GM23338 (cell line): ENCODE data around the gene UNC45A. TPM values are rescaled to one million over a fixed set of nuclear protein-coding genes. Genes with fewer than 3 reads are reported as not detected.
A peak's percentile ranks its signal among the peaks of the same experiment; 100 is the strongest.

Experiments used
- ATAC-seq: fragments of 200-7000 bp; cut with Tn5 transposase; 3 replicates; pipeline ENCODE4 v1.9.1; 2020
- DNase-seq: peaks from one replicate; pipeline ENCODE4 v3.0.0-alpha.2; 2015; ENCODE audit warnings: low spot score
- H2AFZ ChIP-seq: fragments of 200-600 bp; sonication (generic); 2 replicates; pipeline ENCODE4 v1.8.0; 2016; ENCODE audit warnings: antibody characterized with exemption, mild to moderate bottlenecking, moderate library complexity
- H3F3A ChIP-seq: fragments of 200-600 bp; sonication (generic); replicated peaks from 2 replicates; pipeline ENCODE4 v1.8.0; 2017; ENCODE audit warnings: antibody characterized with exemption, mixed run types, low read depth
- H3K27ac ChIP-seq: fragments of 200-600 bp; sonication (generic); 2 replicates; pipeline ENCODE4 v1.6.1; 2016; ENCODE audit warnings: low read depth
- H3K27me3 ChIP-seq: fragments of 200-600 bp; sonication (generic); 2 replicates; pipeline ENCODE4 v1.8.0; 2016; ENCODE audit warnings: mild to moderate bottlenecking, mixed run types, moderate library complexity; ENCODE audit not compliant: insufficient read depth
- H3K36me3 ChIP-seq: fragments of 200-600 bp; sonication (generic); 2 replicates; pipeline ENCODE4 v1.8.0; 2016; ENCODE audit warnings: mild to moderate bottlenecking; ENCODE audit not compliant: insufficient read depth
- H3K4me1 ChIP-seq: fragments of 200-600 bp; sonication (generic); 2 replicates; pipeline ENCODE4 v1.8.0; 2016; ENCODE audit warnings: mild to moderate bottlenecking, moderate library complexity; ENCODE audit not compliant: insufficient read depth
- H3K4me2 ChIP-seq: fragments of 200-600 bp; sonication (generic); 2 replicates; pipeline ENCODE4 v1.7.1; 2017; ENCODE audit warnings: mixed run types
- H3K4me3 ChIP-seq: fragments of 200-600 bp; sonication (generic); 2 replicates; pipeline ENCODE4 v1.6.1; 2016; ENCODE audit warnings: mixed run types
- H3K79me2 ChIP-seq: fragments of 200-600 bp; sonication (generic); replicated peaks from 2 replicates; pipeline ENCODE4 v1.8.0; 2017; ENCODE audit warnings: mild to moderate bottlenecking; ENCODE audit not compliant: insufficient read depth
- H3K9me2 ChIP-seq: fragments of 200-600 bp; sonication (generic); 2 replicates; pipeline ENCODE4 v1.8.0; 2017; ENCODE audit not compliant: insufficient read depth
- H4K20me1 ChIP-seq: fragments of 200-600 bp; sonication (generic); replicated peaks from 2 replicates; pipeline ENCODE4 v1.8.0; 2017; ENCODE audit warnings: mild to moderate bottlenecking; ENCODE audit not compliant: insufficient read depth
- H3K27ac Mint-ChIP-seq: 2 replicates; pipeline ENCODE4 v1.8.0; 2020; ENCODE audit warnings: inconsistent platforms, mild to moderate bottlenecking, moderate library complexity, mixed read lengths
- H3K27me3 Mint-ChIP-seq: 3 replicates; pipeline ENCODE4 v1.8.0; 2022; ENCODE audit warnings: low read depth, mild to moderate bottlenecking, moderate library complexity, mixed read lengths, inconsistent platforms; ENCODE audit not compliant: insufficient read depth, poor library complexity
- H3K36me3 Mint-ChIP-seq: 3 replicates; pipeline ENCODE4 v1.8.0; 2021; ENCODE audit warnings: low read depth, mild to moderate bottlenecking, inconsistent platforms, moderate library complexity, mixed read lengths
- H3K4me1 Mint-ChIP-seq: 3 replicates; pipeline ENCODE4 v1.8.0; 2020; ENCODE audit warnings: mild to moderate bottlenecking, inconsistent platforms, mixed read lengths
- H3K4me3 Mint-ChIP-seq: 3 replicates; pipeline ENCODE4 v1.8.0; 2021; ENCODE audit warnings: moderate library complexity, mild to moderate bottlenecking, inconsistent platforms, mixed read lengths
- H3K9me3 Mint-ChIP-seq: 3 replicates; pipeline ENCODE4 v1.8.0; 2020; ENCODE audit warnings: moderate library complexity, mild to moderate bottlenecking, inconsistent platforms, mixed read lengths
- CREB1 ChIP-seq: fragments of 250-450 bp; sonication (Bioruptor Pico); IDR thresholded peaks from 2 replicates; pipeline ENCODE4 v1.5.0; 2020; ENCODE audit warnings: low read depth, mild to moderate bottlenecking, moderate library complexity
- EZH2 ChIP-seq: fragments of 200-600 bp; sonication (generic); IDR thresholded peaks from one replicate; pipeline ENCODE4 v1.8.0; 2017; ENCODE audit warnings: antibody characterized with exemption, mild to moderate bottlenecking, low read depth; ENCODE audit not compliant: unreplicated experiment
- EZH2phosphoT487 ChIP-seq: fragments of 200-600 bp; sonication (generic); IDR thresholded peaks from one replicate; pipeline ENCODE4 v1.8.1; 2018; ENCODE audit warnings: antibody characterized with exemption; ENCODE audit not compliant: unreplicated experiment
- JUNB ChIP-seq: IDR thresholded peaks from one replicate; pipeline ENCODE4 v1.6.1; 2016; ENCODE audit warnings: antibody characterized with exemption; ENCODE audit not compliant: unreplicated experiment
- POLR2AphosphoS5 ChIP-seq: IDR thresholded peaks from 2 replicates; pipeline ENCODE4 v1.6.1; 2016; ENCODE audit warnings: antibody characterized with exemption, low read depth
- STAT1 ChIP-seq: IDR thresholded peaks from one replicate; pipeline ENCODE4 v1.6.1; 2016; ENCODE audit warnings: antibody characterized with exemption; ENCODE audit not compliant: unreplicated experiment
- ZNF114 ChIP-seq: fragments of 250-450 bp; sonication (Bioruptor Pico); IDR thresholded peaks from 2 replicates; pipeline ENCODE4 v1.5.0; 2020; ENCODE audit warnings: mild to moderate bottlenecking, moderate library complexity
- ZNF331 ChIP-seq: fragments of 250-450 bp; sonication (Bioruptor Pico); IDR thresholded peaks from 2 replicates; pipeline ENCODE4 v1.5.0; 2020; ENCODE audit warnings: low read depth, mild to moderate bottlenecking, moderate library complexity
- polyA plus RNA-seq: library from polyadenylated mRNA; unstranded; fragments of >200 nt; fragmentation: Nextera tagmentation; extraction: Ambion mirVana; gene quantifications from 2 replicates; pipeline ENCODE4 v1.2.1, GENCODE V29; 2016
- total RNA-seq: library from RNA; depleted of rRNA; stranded (reverse); fragments of >200 nt; shearing (Covaris generic); gene quantifications from 2 replicates; pipeline ENCODE4 v1.2.3, GENCODE V29; 2014
- TF ChIP-seq, protein P1 (sequence below), 2 experiments: fragments of 200-600 bp in 1 of 2; sonication (generic) in 1 of 2; conservative IDR thresholded peaks; 2 replicates each; pipeline versions ENCODE4 v1.5.1 to v1.6.1; 2016 to 2017; ENCODE audit warnings: antibody characterized with exemption in 2 of 2, low read depth in 2 of 2, mild to moderate bottlenecking in 2 of 2, moderate library complexity in 1 of 2
- TF ChIP-seq, protein P2 (sequence below): IDR thresholded peaks from 2 replicates; pipeline ENCODE4 v1.6.1; 2016; ENCODE audit warnings: antibody characterized with exemption

UNC45A gene
- total and polyA plus RNA-seq, 2 experiments from 2014 or later: 40.2 to 86.8 TPM

DNA sequence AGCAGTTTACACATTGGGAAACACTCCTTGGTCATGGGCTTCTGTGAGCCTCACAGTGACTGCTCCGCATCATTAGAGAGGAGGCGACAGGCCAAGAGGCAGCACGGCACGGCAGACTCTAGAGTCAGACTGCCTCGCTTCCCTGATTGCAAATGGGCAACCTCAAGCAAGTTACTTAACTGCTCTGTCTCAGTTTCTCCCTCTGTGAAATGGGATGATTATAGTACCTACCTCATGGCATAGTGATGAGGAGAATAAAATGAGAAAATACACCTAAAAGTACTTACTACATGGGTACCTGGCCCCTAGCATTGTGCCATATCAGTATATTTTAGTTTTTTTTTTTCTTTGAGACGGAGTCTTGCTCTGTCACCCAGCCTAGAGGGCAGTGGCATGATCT, 15.6 kb downstream of the UNC45A start (continued):
- TF ChIP-seq, protein P1, sequence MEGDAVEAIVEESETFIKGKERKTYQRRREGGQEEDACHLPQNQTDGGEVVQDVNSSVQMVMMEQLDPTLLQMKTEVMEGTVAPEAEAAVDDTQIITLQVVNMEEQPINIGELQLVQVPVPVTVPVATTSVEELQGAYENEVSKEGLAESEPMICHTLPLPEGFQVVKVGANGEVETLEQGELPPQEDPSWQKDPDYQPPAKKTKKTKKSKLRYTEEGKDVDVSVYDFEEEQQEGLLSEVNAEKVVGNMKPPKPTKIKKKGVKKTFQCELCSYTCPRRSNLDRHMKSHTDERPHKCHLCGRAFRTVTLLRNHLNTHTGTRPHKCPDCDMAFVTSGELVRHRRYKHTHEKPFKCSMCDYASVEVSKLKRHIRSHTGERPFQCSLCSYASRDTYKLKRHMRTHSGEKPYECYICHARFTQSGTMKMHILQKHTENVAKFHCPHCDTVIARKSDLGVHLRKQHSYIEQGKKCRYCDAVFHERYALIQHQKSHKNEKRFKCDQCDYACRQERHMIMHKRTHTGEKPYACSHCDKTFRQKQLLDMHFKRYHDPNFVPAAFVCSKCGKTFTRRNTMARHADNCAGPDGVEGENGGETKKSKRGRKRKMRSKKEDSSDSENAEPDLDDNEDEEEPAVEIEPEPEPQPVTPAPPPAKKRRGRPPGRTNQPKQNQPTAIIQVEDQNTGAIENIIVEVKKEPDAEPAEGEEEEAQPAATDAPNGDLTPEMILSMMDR (conservative IDR thresholded peaks at IDR 0.05; ENCODE audit: low read depth in 2 of 2): no peak
- TF ChIP-seq ZNF331 (CRISPR knock-in tag): no peak
- TF ChIP-seq CREB1 (CRISPR knock-in tag): no peak

DNA sequence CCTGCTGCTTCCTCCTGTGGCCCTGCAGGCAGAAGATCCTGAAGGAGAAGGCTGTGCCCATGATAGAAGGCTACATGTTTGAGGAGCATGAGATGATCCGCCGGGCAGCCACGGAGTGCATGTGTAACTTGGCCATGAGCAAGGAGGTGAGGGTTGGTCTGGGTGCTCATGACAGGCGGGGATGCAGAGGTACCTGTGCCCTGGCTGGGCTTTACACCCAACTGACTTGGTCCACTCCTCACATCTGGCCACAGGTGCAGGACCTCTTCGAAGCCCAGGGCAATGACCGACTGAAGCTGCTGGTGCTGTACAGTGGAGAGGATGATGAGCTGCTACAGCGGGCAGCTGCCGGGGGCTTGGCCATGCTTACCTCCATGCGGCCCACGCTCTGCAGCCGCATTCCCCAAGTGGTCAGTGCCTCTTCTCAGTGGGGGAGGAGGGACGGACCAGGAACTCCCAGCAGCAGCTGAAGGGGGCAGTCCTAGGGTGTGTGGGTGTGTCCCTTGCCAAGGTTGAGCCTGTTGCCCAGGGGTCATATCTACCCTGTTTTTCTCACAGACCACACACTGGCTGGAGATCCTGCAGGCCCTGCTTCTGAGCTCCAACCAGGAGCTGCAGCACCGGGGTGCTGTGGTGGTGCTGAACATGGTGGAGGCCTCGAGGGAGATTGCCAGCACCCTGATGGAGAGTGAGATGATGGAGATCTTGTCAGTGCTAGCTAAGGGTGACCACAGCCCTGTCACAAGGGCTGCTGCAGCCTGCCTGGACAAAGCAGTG, 18.0 kb downstream of the UNC45A start:
- TF ChIP-seq EZH2phosphoT487 (no peak), CREB1 (CRISPR knock-in tag) (no peak)
- Histone ChIP-seq H3F3A (peaks cover 17% of the 10 kb centered on the region; the same call in 1 of the 2 replicates), H2AFZ (no peak overlapping the region), H3K27ac (no peak overlapping the region), H3K9me2 (no peaks in the 10 kb centered on the region), H3K27me3 (no peaks in the 10 kb centered on the region), H3K4me3 (no peak overlapping the region), H3K4me2 (no peak overlapping the region), H3K79me2 (no peaks in the 10 kb centered on the region), H3K36me3 (peaks cover 7% of the 10 kb centered on the region; the same call in 1 of the 2 replicates), H3K4me1 (peaks cover 13% of the 10 kb centered on the region), H4K20me1 (no peaks in the 10 kb centered on the region)
- DNase-seq (no peak), ATAC-seq (no peak)
- Mint-ChIP-seq H3K27me3 (peaks cover 15% of the 10 kb centered on the region), H3K4me3 (no peak overlapping the region; the same call in 2 of the 3 replicates), H3K9me3 (no peaks in the 10 kb centered on the region; the same call in 2 of the 3 replicates), H3K27ac (no peak overlapping the region), H3K4me1 (peaks cover 10% of the 10 kb centered on the region), H3K36me3 (peaks cover 48% of the 10 kb centered on the region)

DNA sequence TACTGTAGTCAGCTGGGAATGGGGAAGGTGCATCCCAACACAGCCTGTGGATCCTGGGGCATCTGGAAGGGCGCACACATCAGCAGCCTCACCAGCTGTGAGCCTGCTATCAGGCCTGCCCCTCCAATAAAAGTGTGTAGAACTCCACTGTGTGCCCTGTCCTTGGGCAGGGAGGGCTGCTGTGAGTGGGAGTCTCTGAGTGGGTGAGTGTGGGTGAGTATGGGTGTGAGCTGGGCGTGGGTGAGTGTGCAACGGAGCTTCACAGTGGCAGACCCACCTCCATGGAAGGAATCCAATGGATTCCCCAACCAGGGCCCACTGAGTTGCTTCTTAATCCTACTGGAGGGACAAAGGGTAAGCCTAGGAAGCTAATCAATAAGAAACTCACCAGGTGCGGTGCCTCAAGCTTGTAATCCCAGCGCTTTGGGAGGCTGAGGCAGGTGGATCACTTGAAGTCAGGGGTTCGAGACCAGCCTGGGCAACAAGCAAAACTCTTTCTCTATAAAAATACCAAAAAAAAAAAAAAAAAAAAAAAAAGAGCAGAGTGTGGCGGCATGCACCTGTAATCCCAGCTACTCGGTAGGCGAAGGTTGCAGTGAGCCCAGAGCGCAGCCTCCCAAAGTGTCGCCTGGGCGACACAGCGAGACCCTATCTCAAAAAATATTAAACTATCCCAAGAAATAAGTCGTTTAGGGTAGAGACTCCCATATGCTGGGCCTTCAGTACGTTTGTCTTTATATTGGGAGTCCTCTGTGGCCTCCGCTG, 19.0 kb downstream of the UNC45A start:
- Mint-ChIP-seq H3K4me3 (peak overlapping the region; percentile 83), H3K27me3 (peaks cover 16% of the 10 kb centered on the region), H3K27ac (no peak overlapping the region), H3K36me3 (peaks cover 40% of the 10 kb centered on the region), H3K4me1 (peaks cover 10% of the 10 kb centered on the region), H3K9me3 (no peaks in the 10 kb centered on the region; the same call in 2 of the 3 replicates)
- peaks cover 17% of the 10 kb centered on the region; the same call in 1 of the 2 replicates for H3F3A ChIP-seq
- ATAC-seq (no peak), DNase-seq (no peak)
- peaks cover 7% of the 10 kb centered on the region; the same call in 1 of the 2 replicates for H3K36me3 ChIP-seq
- H3K4me3 ChIP-seq: peak overlapping the region; percentile 75; the same call in 1 of the 2 replicates
- no peaks in the 10 kb centered on the region for H3K9me2 ChIP-seq
- no peaks in the 10 kb centered on the region for H3K27me3 ChIP-seq
- no peak overlapping the region for H2AFZ ChIP-seq
- H4K20me1 ChIP-seq: no peaks in the 10 kb centered on the region
- peaks cover 13% of the 10 kb centered on the region for H3K4me1 ChIP-seq
- H3K4me2 ChIP-seq: peak overlapping the region; percentile 84; the same call in 1 of the 2 replicates
- no peak overlapping the region for H3K27ac ChIP-seq
- no peaks in the 10 kb centered on the region for H3K79me2 ChIP-seq
- TF ChIP-seq EZH2: no peak
- no peak for TF ChIP-seq STAT1
- TF ChIP-seq JUNB: no peak
- no peak for TF ChIP-seq ZNF114
- TF ChIP-seq POLR2AphosphoS5: no peak
- TF ChIP-seq EZH2phosphoT487: no peak
- no peak for TF ChIP-seq CREB1 (CRISPR knock-in tag)
- TF ChIP-seq, protein P2, sequence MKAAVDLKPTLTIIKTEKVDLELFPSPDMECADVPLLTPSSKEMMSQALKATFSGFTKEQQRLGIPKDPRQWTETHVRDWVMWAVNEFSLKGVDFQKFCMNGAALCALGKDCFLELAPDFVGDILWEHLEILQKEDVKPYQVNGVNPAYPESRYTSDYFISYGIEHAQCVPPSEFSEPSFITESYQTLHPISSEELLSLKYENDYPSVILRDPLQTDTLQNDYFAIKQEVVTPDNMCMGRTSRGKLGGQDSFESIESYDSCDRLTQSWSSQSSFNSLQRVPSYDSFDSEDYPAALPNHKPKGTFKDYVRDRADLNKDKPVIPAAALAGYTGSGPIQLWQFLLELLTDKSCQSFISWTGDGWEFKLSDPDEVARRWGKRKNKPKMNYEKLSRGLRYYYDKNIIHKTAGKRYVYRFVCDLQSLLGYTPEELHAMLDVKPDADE: no peak
- TF ChIP-seq, protein P1 (conservative IDR thresholded peaks at IDR 0.05; ENCODE audit: low read depth in 2 of 2): no peak
- no peak for TF ChIP-seq ZNF331 (CRISPR knock-in tag)
